HG03159 (cell line): ENCODE measurements around the gene CDC42BPA.
"Not testable (repeated sequence)": the region's sequence is repeated elsewhere in the genome, so short reads cannot be mapped to it uniquely, and the experiment has no call there.

Experiments
- ATAC-seq: cut with Tn5 transposase; IDR thresholded peaks from one replicate; pipeline ENCODE4 v1.9.1; 2021; ENCODE audit warnings: mild to moderate bottlenecking, moderate library complexity; ENCODE audit not compliant: unreplicated experiment

Gene CDC42BPA

DNA sequence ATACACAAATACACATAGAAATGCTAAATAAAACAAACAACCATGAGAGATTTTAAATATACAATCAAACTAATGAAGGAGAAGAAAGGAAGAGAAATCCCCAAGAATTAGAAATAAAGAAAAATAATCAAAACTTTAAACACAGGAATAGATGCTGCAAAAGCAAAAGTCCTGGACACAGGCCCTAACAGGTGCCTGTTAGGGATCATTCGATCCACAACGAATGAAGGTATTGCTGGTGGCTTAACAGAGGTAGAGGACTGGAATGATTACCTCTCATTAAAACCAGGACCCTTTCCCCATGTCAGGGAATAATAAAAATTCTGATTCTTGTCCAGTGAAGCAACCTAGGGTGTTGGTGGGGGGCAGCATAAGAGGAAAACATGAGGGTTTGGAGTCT is 56.8 kb downstream of the CDC42BPA start:
- no peak for ATAC-seq

GRCh38 chr1:227260433-227260832 is 57.9 kb downstream of the CDC42BPA start:
- no peak for ATAC-seq

DNA sequence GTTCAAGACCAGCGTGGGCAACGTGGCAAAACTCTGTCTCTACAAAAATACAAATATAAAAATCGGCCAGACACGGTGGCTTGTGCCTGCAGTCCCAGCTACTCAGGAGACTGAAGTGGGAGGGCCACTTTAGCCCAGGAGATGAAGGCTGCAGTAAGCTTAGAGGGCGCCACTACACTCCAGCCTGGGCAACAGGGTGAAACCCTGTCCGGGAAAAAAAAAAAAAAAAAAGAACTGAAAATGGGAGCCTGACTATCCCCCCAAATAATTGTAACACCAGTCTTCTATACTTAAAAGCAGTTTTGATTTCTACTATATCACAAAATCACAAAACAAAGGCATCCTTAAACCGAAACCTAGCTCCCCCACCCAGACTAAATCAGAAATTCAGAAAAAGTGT is 60.3 kb downstream of the CDC42BPA start:
- no peak for ATAC-seq

GRCh38 chr1:227255086-227255732 is 63.1 kb downstream of the CDC42BPA start:
- ATAC-seq: no peak

GRCh38 chr1:227253065-227253464 is 65.2 kb downstream of the CDC42BPA start:
- ATAC-seq: no peak

GRCh38 chr1:227245613-227246320 is 72.5 kb downstream of the CDC42BPA start:
- ATAC-seq: no peak

- no peak for ATAC-seq
Measured at GRCh38 chr1:227244339-227245118, 73.8 kb downstream of the CDC42BPA start.

- no peak for ATAC-seq
Measured at GRCh38 chr1:227242811-227243682, 75.2 kb downstream of the CDC42BPA start.

DNA sequence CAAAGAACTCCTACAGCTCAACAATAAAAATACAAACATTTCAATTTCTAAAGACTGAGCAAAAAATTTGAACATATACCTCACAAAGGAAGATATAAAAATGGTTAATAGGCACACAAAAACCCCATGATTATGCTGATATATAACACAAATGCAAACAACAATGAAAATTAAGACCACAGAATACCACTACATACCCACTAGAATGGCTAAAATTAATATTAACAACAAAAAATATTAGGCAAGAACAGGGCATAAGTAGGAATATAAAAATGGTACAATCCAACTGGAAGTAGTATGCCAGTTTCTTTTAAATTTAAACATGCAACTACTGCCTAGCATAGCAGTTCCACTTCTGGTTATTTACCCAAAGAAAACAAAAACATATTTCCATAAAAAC is 77.3 kb downstream of the CDC42BPA start:
- ATAC-seq: no peak

DNA sequence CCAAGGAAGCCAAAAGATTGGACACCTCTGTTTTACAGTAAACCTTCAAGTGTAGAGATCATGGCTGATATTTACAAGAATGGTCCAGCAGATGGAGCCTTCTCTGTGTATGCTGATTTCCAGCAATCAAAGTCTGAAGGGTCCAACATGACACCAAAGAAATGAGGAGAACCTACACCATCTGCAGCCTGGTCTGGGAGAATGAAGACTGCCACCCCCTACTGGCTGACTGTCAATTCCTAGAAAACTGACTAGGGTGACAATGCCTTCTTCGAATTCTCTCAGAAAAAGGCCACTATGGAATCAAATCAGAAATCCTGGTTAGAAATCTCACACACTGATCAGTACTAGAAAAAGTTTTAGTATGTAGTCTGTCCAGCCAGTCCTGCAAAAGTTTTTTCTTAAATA is 83.3 kb downstream of the CDC42BPA start:
- ATAC-seq: peak; percentile 63

- not testable (repeated sequence) for ATAC-seq
Measured at GRCh38 chr1:227231128-227231527, 87.2 kb downstream of the CDC42BPA start.

DNA sequence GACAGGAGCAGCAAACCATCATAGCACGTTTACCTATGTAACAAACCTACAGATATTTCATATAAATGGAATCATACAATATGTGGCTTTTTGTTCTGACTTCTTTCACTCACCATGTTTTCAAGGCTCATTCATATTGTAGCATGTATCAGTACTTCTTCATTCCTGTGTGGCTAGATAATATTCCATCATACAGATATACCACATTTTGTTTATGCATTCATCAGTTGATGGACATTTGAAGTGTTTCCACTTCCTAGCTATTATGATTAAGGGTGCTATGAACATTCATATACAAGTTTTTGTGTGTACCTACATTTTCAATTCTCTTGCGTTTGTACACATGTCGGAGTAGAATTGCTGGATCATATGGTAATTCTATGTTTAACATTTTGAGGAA is 90.1 kb downstream of the CDC42BPA start:
- ATAC-seq: no peak

- ATAC-seq: no peak
Measured at GRCh38 chr1:227227761-227228160, 90.5 kb downstream of the CDC42BPA start.

DNA sequence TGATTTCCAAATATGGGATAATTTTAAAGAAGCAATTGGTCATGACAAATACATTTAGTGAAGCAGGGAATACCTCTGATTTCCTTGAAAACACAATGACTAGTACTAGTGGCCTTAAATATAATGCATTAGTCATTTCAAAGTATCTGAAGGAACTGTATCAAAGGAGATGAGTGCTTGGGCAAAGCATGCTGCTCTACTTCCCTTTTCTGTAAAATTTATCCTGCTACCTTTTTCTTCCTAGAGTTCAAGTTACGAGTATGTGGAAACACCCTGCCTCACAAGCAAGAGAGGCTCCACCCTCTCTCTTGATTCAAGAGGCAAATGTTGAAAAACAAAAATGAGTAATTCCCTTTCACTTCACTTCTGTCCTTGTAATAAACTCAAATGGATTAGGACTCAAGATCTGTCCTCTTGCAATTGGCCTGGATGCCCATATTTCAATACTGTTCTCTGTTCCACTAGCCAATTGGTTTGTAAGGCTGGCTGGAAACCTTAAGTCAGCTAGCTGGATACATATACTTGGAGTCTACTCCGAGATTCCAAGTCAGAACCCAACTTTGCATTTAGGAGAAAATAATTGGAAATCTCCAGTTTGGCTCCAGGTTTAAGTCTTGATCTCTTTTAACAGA is 92.5 kb downstream of the CDC42BPA start:
- ATAC-seq: no peak

- ATAC-seq: no peak
Measured at GRCh38 chr1:227223171-227223806, 95.0 kb downstream of the CDC42BPA start.

DNA sequence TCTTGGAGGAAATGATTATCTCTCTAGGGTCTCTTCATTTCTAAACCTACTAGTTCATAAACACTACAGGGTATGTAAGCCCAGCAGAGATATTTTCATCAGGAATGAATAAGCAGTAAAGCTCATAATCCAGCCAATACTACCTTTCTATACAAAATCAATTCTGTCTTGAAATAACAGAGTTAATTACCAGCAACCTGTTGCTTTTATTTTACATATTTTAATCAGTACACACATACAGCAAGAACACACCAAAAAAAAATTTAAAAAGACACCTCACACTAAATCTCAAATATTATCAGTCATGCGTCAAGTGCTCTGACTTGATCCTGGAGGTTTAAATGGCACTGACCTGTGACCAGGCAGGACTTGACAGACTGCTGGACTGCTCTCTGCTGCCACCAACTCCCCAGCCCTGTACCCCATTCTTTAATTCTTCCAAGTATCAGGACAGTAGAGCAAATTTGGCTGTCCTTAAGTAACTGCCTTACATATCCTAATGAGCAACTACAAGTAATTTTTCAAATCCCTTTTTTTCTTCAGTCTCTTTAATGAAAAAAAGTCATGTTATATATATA is 98.5 kb downstream of the CDC42BPA start:
- no peak for ATAC-seq

GRCh38 chr1:227218870-227219573 is 99.3 kb downstream of the CDC42BPA start:
- no peak for ATAC-seq

DNA sequence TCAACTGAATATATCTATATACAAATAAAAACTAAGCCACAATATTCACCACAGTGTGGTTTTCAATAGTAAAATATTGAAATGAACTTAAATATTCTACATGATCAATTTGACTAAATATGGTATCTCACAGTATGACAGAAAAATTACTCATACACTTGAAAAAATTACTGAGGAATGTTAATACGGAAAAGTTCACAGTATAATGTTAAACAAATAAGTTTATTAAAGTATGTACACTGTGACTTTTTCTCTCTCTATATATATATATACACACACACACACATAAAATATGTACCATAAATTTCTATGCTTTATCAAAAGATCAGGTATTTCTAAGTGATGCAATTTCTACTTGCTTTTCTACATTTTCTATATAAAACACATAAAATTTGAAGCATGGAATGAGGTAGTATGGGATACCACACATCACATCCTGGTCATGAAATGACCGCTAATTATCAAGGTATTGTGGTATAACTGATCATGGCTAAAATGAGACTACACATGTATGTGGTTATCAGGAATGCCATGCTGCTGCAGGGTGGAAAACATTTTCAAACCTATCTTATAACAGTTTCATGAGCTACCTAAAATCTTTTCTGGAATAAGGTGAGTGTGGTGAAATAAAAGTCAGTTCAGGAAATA is 102.3 kb downstream of the CDC42BPA start:
- ATAC-seq: no peak
